ENCODE results near the gene SMAD2. TPM values are rescaled to one million over a fixed set of nuclear protein-coding genes. Genes with fewer than 3 reads are reported as not detected.

The SMAD2 gene
- total and polyA plus RNA-seq, 2 of the 8 experiments (the other 6 are each of a cell fraction or from before 2014, with no cell fraction given): 28.4 to 124 TPM

DNA sequence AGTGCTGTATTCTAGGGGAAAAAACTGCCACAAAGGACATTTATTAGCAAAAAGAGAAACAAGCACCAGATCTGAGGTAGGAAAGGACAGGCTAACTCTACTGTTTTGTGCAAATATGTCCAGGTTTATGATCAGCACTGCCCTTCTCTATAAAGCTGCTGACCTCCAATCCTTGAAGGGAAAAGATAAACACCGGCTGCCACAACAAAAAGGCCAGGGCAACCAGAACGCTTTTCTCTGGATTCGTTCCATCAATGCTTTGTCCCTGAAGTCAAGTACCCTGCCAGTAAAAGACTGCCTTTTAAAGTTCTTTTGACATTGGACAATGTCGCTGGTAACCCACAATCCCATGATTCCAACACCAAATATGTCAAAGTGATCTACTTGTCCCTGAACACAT is 21.0 kb downstream of the SMAD2 start (continued):
- TF ChIP-seq ATF3 (IDR thresholded peaks at IDR 0.05; ENCODE audit: insufficient read depth, low read depth, low read length): no peak
- TF ChIP-seq CHD2 (IDR thresholded peaks at IDR 0.05; ENCODE audit: low read length): no peak
- no peak for TF ChIP-seq SRF (IDR thresholded peaks at IDR 0.05; ENCODE audit: low read depth, low read length)
- no peak for TF ChIP-seq RBBP5 (IDR thresholded peaks at IDR 0.05; ENCODE audit: borderline replicate concordance, low read depth, low read length)
- TF ChIP-seq GTF2F1 (IDR thresholded peaks at IDR 0.05; ENCODE audit: borderline replicate concordance, low read depth, low read length): no peak
- no peak for TF ChIP-seq TAF1 (IDR thresholded peaks at IDR 0.05; ENCODE audit: low read depth, low read length)
- TF ChIP-seq MAFK (IDR thresholded peaks at IDR 0.05; ENCODE audit: low read depth, low read length): no peak
- no peak for TF ChIP-seq JUND (IDR thresholded peaks at IDR 0.05; ENCODE audit: low read length)
